DND-41 (cell line): ENCODE measurements around the gene TRIM29.

Source experiments
- ATAC-seq: fragments of 200-7000 bp; cut with Tn5 transposase; 3 replicates; pipeline ENCODE4 v1.9.1; 2021; ENCODE audit warnings: low read depth; ENCODE audit not compliant: insufficient read depth
- DNase-seq: peaks from one replicate; pipeline ENCODE4 v3.0.0-alpha.2; 2020
- H2AFZ ChIP-seq: 2 replicates; pipeline ENCODE4 v1.6.0; 2012; ENCODE audit warnings: low read depth, low read length
- H3K27ac ChIP-seq: 2 replicates; pipeline ENCODE4 v1.5.1; 2012; ENCODE audit warnings: low read length, inconsistent platforms
- H3K27me3 ChIP-seq: fragments of 200-600 bp; sonication (generic); 2 replicates; pipeline ENCODE4 v1.6.0; 2012; ENCODE audit warnings: low read length, mild to moderate bottlenecking, inconsistent platforms; ENCODE audit not compliant: insufficient read depth, poor library complexity
- H3K36me3 ChIP-seq: 2 replicates; pipeline ENCODE4 v1.5.1; 2012; ENCODE audit warnings: low read length, inconsistent platforms; ENCODE audit not compliant: insufficient read depth
- H3K4me1 ChIP-seq: 2 replicates; pipeline ENCODE4 v1.5.1; 2012; ENCODE audit warnings: mild to moderate bottlenecking, low read length; ENCODE audit not compliant: insufficient read depth
- H3K4me2 ChIP-seq: 2 replicates; pipeline ENCODE4 v1.6.0; 2012; ENCODE audit warnings: mild to moderate bottlenecking, moderate library complexity, low read length, inconsistent platforms; ENCODE audit not compliant: insufficient read depth
- H3K4me3 ChIP-seq, 2 experiments: fragments of 200-600 bp in 1 of 2; shearing (Covaris generic) in 1 of 2; 2 replicates each; pipeline ENCODE4 v1.5.1; 2012 to 2016; ENCODE audit warnings: inconsistent platforms in 2 of 2, low read length in 2 of 2, mild to moderate bottlenecking in 2 of 2, low read depth in 1 of 2, moderate library complexity in 1 of 2
- H3K79me2 ChIP-seq: 2 replicates; pipeline ENCODE4 v1.6.0; 2012; ENCODE audit warnings: low read length, inconsistent platforms; ENCODE audit not compliant: insufficient read depth
- H3K9ac ChIP-seq: 2 replicates; pipeline ENCODE4 v1.6.0; 2012; ENCODE audit warnings: low read depth, mild to moderate bottlenecking, inconsistent platforms, low read length, moderate library complexity
- H3K9me3 ChIP-seq: 2 replicates; pipeline ENCODE4 v1.5.1; 2012; ENCODE audit warnings: low read length, moderate library complexity, mild to moderate bottlenecking, inconsistent platforms; ENCODE audit not compliant: insufficient read depth, severe bottlenecking
- H4K20me1 ChIP-seq: 2 replicates; pipeline ENCODE4 v1.6.0; 2012; ENCODE audit warnings: low read length; ENCODE audit not compliant: insufficient read depth
- CTCF ChIP-seq: IDR thresholded peaks from 2 replicates; pipeline ENCODE4 v1.5.1; 2012; ENCODE audit warnings: borderline replicate concordance, low read length, moderate library complexity, mild to moderate bottlenecking; ENCODE audit not compliant: poor library complexity, severe bottlenecking; ENCODE audit errors: extremely low read depth
- EZH2 ChIP-seq: IDR thresholded peaks from 3 replicates; pipeline ENCODE4 v1.6.1; 2012; ENCODE audit warnings: borderline replicate concordance, low read depth, mild to moderate bottlenecking, moderate library complexity, low read length, inconsistent platforms; ENCODE audit not compliant: severe bottlenecking

Gene TRIM29

GRCh38 chr11:120107692-120108091 lies 30.2 kb downstream of the TRIM29 start:
- no peak overlapping the region for H3K4me3 ChIP-seq
- peaks cover 24% of the 10 kb centered on the region for H4K20me1 ChIP-seq
- TF ChIP-seq EZH2 = no peak
- TF ChIP-seq CTCF = no peak
- no peak overlapping the region for H3K4me2 ChIP-seq
- H3K9me3 ChIP-seq = no peaks in the 10 kb centered on the region
- H3K27ac ChIP-seq = no peak overlapping the region
- no peak overlapping the region for H2AFZ ChIP-seq
- no peak overlapping the region for H3K9ac ChIP-seq
- ATAC-seq (no peak), DNase-seq (no peak)
- no peaks in the 10 kb centered on the region for H3K79me2 ChIP-seq
- no peaks in the 10 kb centered on the region for H3K36me3 ChIP-seq
- H3K4me1 ChIP-seq = no peaks in the 10 kb centered on the region
- peaks cover 25% of the 10 kb centered on the region for H3K27me3 ChIP-seq

GRCh38 chr11:120106354-120107150 lies 31.4 kb downstream of the TRIM29 start:
- DNase-seq = no peak
- TF ChIP-seq EZH2 = no peak
- no peak for TF ChIP-seq CTCF
- H3K27me3 ChIP-seq = peaks cover 30% of the 10 kb centered on the region
- no peak overlapping the region for H3K4me3 ChIP-seq
- no peaks in the 10 kb centered on the region for H3K36me3 ChIP-seq
- no peaks in the 10 kb centered on the region for H3K9me3 ChIP-seq
- H3K27ac ChIP-seq = no peak overlapping the region
- H2AFZ ChIP-seq = no peak overlapping the region
- H3K4me2 ChIP-seq = no peak overlapping the region
- H3K79me2 ChIP-seq = no peaks in the 10 kb centered on the region
- no peak overlapping the region for H3K9ac ChIP-seq
- ATAC-seq = no peak
- no peaks in the 10 kb centered on the region for H3K4me1 ChIP-seq
- peaks cover 15% of the 10 kb centered on the region for H4K20me1 ChIP-seq

GRCh38 chr11:120105576-120105975 lies 32.3 kb downstream of the TRIM29 start:
- peaks cover 28% of the 10 kb centered on the region for H3K27me3 ChIP-seq
- H3K9me3 ChIP-seq = no peaks in the 10 kb centered on the region
- no peak overlapping the region for H3K4me2 ChIP-seq
- H3K36me3 ChIP-seq = no peaks in the 10 kb centered on the region
- no peak for TF ChIP-seq EZH2
- no peak for TF ChIP-seq CTCF
- H3K4me3 ChIP-seq = no peak overlapping the region
- H3K79me2 ChIP-seq = no peaks in the 10 kb centered on the region
- no peak overlapping the region for H3K27ac ChIP-seq
- peaks cover 15% of the 10 kb centered on the region for H4K20me1 ChIP-seq
- no peak overlapping the region for H2AFZ ChIP-seq
- H3K9ac ChIP-seq = no peak overlapping the region
- ATAC-seq = no peak
- no peak for DNase-seq
- H3K4me1 ChIP-seq = no peaks in the 10 kb centered on the region
